Common myeloid progenitor, CD34-positive (primary cell): ENCODE results near the gene RMI2. TPM values are rescaled to one million over a fixed set of nuclear protein-coding genes. Genes with fewer than 3 reads are reported as not detected.

ENCODE experiments used
- CTCF ChIA-PET: fragments of 350-600 bp; sonication (Branson Sonifier 250); formaldehyde crosslinking; loops from one replicate; lab custom pipeline; 2021; ENCODE audit warnings: antibody characterized with exemption; lab: Charles Lee
- POLR2A ChIA-PET: fragments of 350-600 bp; sonication (Branson Sonifier 250); formaldehyde crosslinking; loops from one replicate; lab custom pipeline; 2021; ENCODE audit warnings: antibody characterized with exemption; lab: Charles Lee
- DNase-seq, 3 donors: peaks; one replicate each; pipeline versions ENCODE4 v3.0.0 to v3.0.0-alpha.2; 2013
- H3K27ac ChIP-seq, 2 experiments: 1 replicate in 1 of 2; 2 replicates in 1 of 2; pipeline ENCODE4 v1.7.0; 2013; ENCODE audit warnings: inconsistent platforms in 2 of 2, low read length in 2 of 2, mild to moderate bottlenecking in 2 of 2, low read depth in 1 of 2, moderate library complexity in 1 of 2; ENCODE audit not compliant: severe bottlenecking in 2 of 2, insufficient read depth in 1 of 2, poor library complexity in 1 of 2
- H3K27me3 ChIP-seq, 5 experiments: replicated peaks in 2 of 5; 1 replicate in 3 of 5; 2 replicates in 2 of 5; pipeline versions ENCODE4 v1.6.1 to v1.7.0; 2013; ENCODE audit warnings: low read length in 4 of 5, mild to moderate bottlenecking in 2 of 5, moderate library complexity in 2 of 5, inconsistent platforms in 1 of 5; ENCODE audit not compliant: insufficient read depth in 5 of 5, control insufficient read depth in 4 of 5
- H3K36me3 ChIP-seq, 4 experiments: 1 replicate in 2 of 4; 2 replicates in 2 of 4; pipeline versions ENCODE4 v1.6.1 to v1.7.0; 2013; ENCODE audit warnings: low read length in 3 of 4, control low read depth in 1 of 4, mild to moderate bottlenecking in 1 of 4; ENCODE audit not compliant: control insufficient read depth in 4 of 4, insufficient read depth in 4 of 4
- H3K4me1 ChIP-seq, 4 experiments: 1 replicate in 3 of 4; 2 replicates in 1 of 4; pipeline versions ENCODE4 v1.6.1 to v1.7.1; 2013; ENCODE audit warnings: low read length in 3 of 4, mild to moderate bottlenecking in 3 of 4, control low read depth in 1 of 4, inconsistent platforms in 1 of 4, moderate library complexity in 1 of 4; ENCODE audit not compliant: control insufficient read depth in 4 of 4, insufficient read depth in 4 of 4; ENCODE audit errors: control extremely low read depth in 1 of 4
- H3K4me3 ChIP-seq, 7 experiments: 1 replicate in 4 of 7; 2 replicates in 3 of 7; pipeline versions ENCODE4 v1.5.1 to v1.7.0; 2013; ENCODE audit warnings: mild to moderate bottlenecking in 7 of 7, low read length in 6 of 7, moderate library complexity in 6 of 7, inconsistent platforms in 2 of 7, low read depth in 2 of 7, control low read depth in 1 of 7; ENCODE audit not compliant: insufficient read depth in 4 of 7, control insufficient read depth in 1 of 7; ENCODE audit errors: extremely low read depth in 1 of 7
- H3K9me3 ChIP-seq, 5 experiments: 1 replicate in 4 of 5; 2 replicates in 1 of 5; pipeline versions ENCODE4 v1.6.1 to v1.7.1; 2013; ENCODE audit warnings: low read length in 4 of 5, mild to moderate bottlenecking in 2 of 5, inconsistent platforms in 1 of 5, low read depth in 1 of 5, moderate library complexity in 1 of 5; ENCODE audit not compliant: control insufficient read depth in 4 of 5, insufficient read depth in 2 of 5; ENCODE audit errors: control extremely low read depth in 1 of 5
- WGBS: methylation state at CpG from one replicate; pipeline ENCODE4 v1.1.5; 2013; ENCODE audit not compliant: insufficient coverage; 5-methylcytosine and 5-hydroxymethylcytosine counted together
- polyA plus RNA-seq: library from polyadenylated mRNA; unstranded; fragments of 120-200 nt; gene quantifications from one replicate; pipeline ENCODE4 v1.2.1, GENCODE V29; 2013

The RMI2 gene
- polyA plus RNA-seq: 9.9 TPM

- 0% methylated on average over 75 of the region's 82 CpGs for WGBS
- peak; percentile 94 to 98 (median 97) for DNase-seq
- POLR2A ChIA-PET: no interaction called here
Observed at GRCh38 chr16:11345040-11345862, at the start of gene RMI2. Gene RMI2, plus strand, starts transcription at chr16:11345459. Its CDS starts 13 bp downstream, at chr16:11345472.

DNA sequence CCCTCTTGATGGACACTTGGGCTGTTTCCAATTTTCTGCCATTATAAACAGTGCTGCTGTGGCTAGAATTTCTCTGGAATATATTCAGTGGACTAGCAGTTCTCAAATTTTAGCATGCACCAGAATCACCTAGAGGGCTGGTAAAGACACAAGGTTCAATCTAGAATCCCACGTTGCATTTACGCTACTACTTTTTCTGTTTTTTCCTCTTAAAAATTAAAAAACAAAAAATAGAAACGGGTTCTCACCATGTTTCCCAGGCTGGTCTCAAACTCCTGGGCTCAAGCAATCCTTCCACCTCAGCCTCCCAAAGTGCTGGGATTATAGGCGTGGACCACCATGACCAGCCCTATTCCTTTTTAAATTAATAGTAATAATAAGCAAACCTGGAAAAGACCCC, 49.6 kb upstream of the RMI2 start:
- H3K9me3 ChIP-seq: no peaks in the 10 kb centered on the region
- no peak for DNase-seq
- ChIA-PET POLR2A (no interaction called here), CTCF (no interaction called here)
- H3K36me3 ChIP-seq: no peaks in the 10 kb centered on the region
- H3K4me3 ChIP-seq: no peak overlapping the region
- 96% methylated on average over 3 of the region's 4 CpGs for WGBS
- H3K4me1 ChIP-seq: peaks cover 5 to 36% (median 30%) of the 10 kb centered on the region in 4 experiments
- H3K27ac ChIP-seq: no peak overlapping the region
- peaks cover 0 to under 1% (median 0%) of the 10 kb centered on the region in 5 experiments for H3K27me3 ChIP-seq

More at GRCh38 chr16:11345040-11345862, at the start of gene RMI2:
- H3K9me3 ChIP-seq: no peaks in the 10 kb centered on the region
- no peaks in the 10 kb centered on the region for H3K27me3 ChIP-seq
- peaks cover 9 to 35% (median 25%) of the 10 kb centered on the region in 4 experiments for H3K4me1 ChIP-seq
- CTCF ChIA-PET: interaction anchor here (1.4 kb wide), 1 partner anchor 42 kb away, joined by 3 read pairs; no protein-coding TSS in a partner anchor
- H3K36me3 ChIP-seq: no peaks in the 10 kb centered on the region
- peak within 1 kb of the TSS; percentile 52 to 91 (median 79) for H3K4me3 ChIP-seq
- peak within 1 kb of the TSS in 1 of 2 experiments; percentile 61 for H3K27ac ChIP-seq

DNA sequence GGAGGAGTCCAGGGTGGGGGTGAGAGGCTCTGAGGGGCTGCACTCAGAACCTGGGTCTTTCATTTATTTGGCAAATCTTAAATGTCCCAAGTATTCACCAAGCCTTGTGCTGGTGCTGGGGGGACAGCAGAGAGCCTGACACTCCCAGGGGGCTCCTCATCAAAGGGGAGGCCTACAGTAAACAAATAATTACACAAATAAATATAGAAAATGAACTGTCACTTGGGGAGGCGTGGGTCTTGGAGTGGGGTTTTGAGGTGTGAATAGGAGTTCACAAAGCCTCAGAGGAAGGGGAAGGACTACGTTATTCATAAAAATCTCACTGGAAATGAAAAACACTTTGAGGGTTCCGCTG, 48.9 kb upstream of the RMI2 start:
- Histone ChIP-seq H3K9me3 (no peaks in the 10 kb centered on the region), H3K4me3 (no peak overlapping the region), H3K27ac (no peak overlapping the region), H3K4me1 (peaks cover 5 to 36% (median 30%) of the 10 kb centered on the region in 4 experiments), H3K36me3 (no peaks in the 10 kb centered on the region), H3K27me3 (no peaks in the 10 kb centered on the region)
- 100% methylated on average over 2 of the region's 3 CpGs for WGBS
- ChIA-PET CTCF (interaction anchor here (0.9 to 3.4 kb wide), 5 partner anchors 11 to 36 kb away, joined by 3 to 19 read pairs (median 7); no protein-coding TSS in a partner anchor), POLR2A (interaction anchor here (0.6 to 1.4 kb wide), 2 partner anchors 39 to 828 kb away, joined by 3 to 6 read pairs; no protein-coding TSS in a partner anchor)
- no peak for DNase-seq

DNA sequence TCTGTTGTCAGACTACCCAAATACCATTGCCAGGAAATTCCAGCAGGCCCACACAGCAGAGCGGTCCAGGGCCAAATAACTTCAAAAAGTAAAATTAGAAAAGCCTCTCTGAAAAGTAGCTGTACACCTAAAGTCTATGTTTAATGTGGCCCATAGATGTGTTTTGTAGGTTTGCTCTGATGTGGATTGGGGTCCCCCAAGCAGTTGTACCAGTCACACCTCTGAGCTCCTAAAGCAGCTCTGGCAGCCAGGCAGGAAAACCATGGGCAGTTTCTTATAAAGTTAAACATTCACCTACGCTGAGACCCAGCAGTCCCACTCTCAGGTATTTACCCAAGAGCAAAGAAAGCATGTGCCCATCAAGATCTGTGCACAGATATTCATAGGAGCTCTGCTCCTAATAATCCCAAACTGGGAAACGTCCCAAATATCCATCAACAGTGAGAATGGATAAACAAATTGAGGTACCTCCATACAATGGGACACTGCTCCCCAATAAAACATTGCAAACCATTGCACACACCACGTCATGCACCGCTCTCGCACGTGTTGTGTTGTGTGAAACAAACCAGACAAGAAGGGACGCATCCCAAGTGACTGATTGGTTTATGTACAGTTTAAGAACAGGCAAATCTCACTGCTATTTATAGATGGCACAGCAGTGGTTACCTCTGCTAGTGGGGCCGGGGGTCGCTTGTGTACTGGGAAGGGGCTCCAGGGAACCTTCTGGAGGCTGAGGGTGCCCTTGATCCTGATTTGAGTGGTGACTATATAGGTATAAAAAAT, 48.4 kb upstream of the RMI2 start:
- POLR2A ChIA-PET: interaction anchor here (0.6 to 1.7 kb wide), 7 partner anchors 12 to 827 kb away, joined by 3 to 11 read pairs (median 4); partner anchors contain the start of gene SOCS1
- H3K27ac ChIP-seq: no peak overlapping the region
- peaks cover 5 to 36% (median 30%) of the 10 kb centered on the region in 4 experiments for H3K4me1 ChIP-seq
- 57% methylated on average over 3 of the region's 10 CpGs for WGBS
- H3K36me3 ChIP-seq: no peaks in the 10 kb centered on the region
- H3K9me3 ChIP-seq: no peaks in the 10 kb centered on the region
- CTCF ChIA-PET: interaction anchor here (0.6 to 3.4 kb wide), 24 partner anchors 11 to 247 kb away, joined by 3 to 19 read pairs (median 4); partner anchors contain the start of gene SOCS1
- no peaks in the 10 kb centered on the region for H3K27me3 ChIP-seq
- peak in 2 of 3 donors; percentile 46 to 66 for DNase-seq
- peak overlapping the region in 4 of 7 experiments; percentile 8 to 49 (median 18) for H3K4me3 ChIP-seq

DNA sequence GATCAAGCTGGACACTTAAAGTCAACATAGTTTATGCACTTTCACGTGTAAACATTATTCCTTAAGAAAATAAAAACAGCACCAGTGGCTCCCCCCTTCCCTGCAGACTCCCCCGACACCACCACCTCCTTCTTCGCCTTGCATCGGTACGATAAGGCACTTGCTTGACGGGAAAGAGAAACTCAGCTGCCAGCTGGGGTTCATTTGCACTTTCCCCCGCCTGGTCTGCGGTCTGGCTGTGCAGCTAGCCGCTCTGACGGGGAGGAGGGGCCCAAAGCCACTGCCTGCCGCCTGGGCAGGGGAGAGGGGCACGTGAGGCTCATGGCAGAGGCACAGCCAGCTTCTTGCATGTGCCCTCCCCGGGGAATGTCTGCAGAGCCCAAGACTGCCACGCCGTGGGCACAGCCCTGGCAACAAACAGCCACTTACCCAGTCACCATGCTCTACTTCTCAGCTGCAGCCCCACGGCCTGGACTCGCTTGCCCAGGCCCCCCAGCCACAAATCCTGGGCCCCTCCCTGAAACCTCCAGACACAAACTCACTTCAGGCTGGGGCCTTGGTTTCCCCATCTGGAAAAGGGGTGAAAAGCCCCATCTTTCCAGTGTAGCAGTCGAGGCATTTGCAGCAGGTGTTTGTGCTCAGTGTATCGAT, 47.6 kb upstream of the RMI2 start:
- 4% methylated on average over 14 of the region's 19 CpGs for WGBS
- Histone ChIP-seq H3K4me1 (peaks cover 5 to 36% (median 30%) of the 10 kb centered on the region in 4 experiments), H3K9me3 (no peaks in the 10 kb centered on the region), H3K4me3 (peak overlapping the region in 4 of 7 experiments; percentile 8 to 49 (median 24)), H3K27me3 (no peaks in the 10 kb centered on the region), H3K27ac (no peak overlapping the region), H3K36me3 (no peaks in the 10 kb centered on the region)
- DNase-seq: peak; percentile 96 to 99 (median 98)
- CTCF ChIA-PET: interaction anchor here (0.6 to 3.4 kb wide), 26 partner anchors 10 to 348 kb away, joined by 3 to 19 read pairs (median 5); partner anchors contain the start of gene SOCS1
- POLR2A ChIA-PET: interaction anchor here (0.6 to 1.7 kb wide), 8 partner anchors 11 to 57 kb away, joined by 3 to 11 read pairs (median 4); partner anchors contain the start of gene SOCS1

GRCh38 chr16:11298143-11298900, 46.9 kb upstream of the RMI2 start:
- CTCF ChIA-PET: interaction anchor here (0.8 to 3.4 kb wide), 22 partner anchors 9 to 348 kb away, joined by 3 to 19 read pairs (median 6); partner anchors contain the start of gene SOCS1
- Histone ChIP-seq H3K9me3 (no peaks in the 10 kb centered on the region), H3K4me3 (no peak overlapping the region), H3K36me3 (no peaks in the 10 kb centered on the region), H3K27me3 (no peaks in the 10 kb centered on the region), H3K27ac (no peak overlapping the region), H3K4me1 (peaks cover 5 to 36% (median 30%) of the 10 kb centered on the region in 4 experiments)
- POLR2A ChIA-PET: interaction anchor here (0.6 to 1.7 kb wide), 5 partner anchors 11 to 57 kb away, joined by 3 to 11 read pairs (median 4); partner anchors contain the start of gene SOCS1
- DNase-seq: no peak
- WGBS: 100% methylated on average over 2 of the region's 5 CpGs
